SU-DHL-6 (cell line): ENCODE measurements around the gene CTDP1.

Experiments
- H2AFZ ChIP-seq: fragments of 200-600 bp; sonication (generic); 2 replicates; pipeline ENCODE4 v1.6.1; 2014; ENCODE audit warnings: low read depth, mild to moderate bottlenecking, moderate library complexity, mixed read lengths, antibody characterized with exemption, low read length; ENCODE audit not compliant: severe bottlenecking
- H3F3A ChIP-seq: fragments of 200-600 bp; shearing (Covaris generic); 2 replicates; pipeline ENCODE4 v1.6.0; 2016; ENCODE audit warnings: antibody characterized with exemption, mild to moderate bottlenecking; ENCODE audit not compliant: insufficient read depth
- H3K27ac ChIP-seq: fragments of 200-600 bp; sonication (generic); 2 replicates; pipeline ENCODE4 v1.5.1; 2016; ENCODE audit warnings: low read depth, mild to moderate bottlenecking, low read length, moderate library complexity, mixed read lengths
- H3K27me3 ChIP-seq: fragments of 200-600 bp; sonication (generic), shearing (Covaris generic); 2 replicates; pipeline ENCODE4 v1.6.0; 2014; ENCODE audit warnings: mild to moderate bottlenecking, low read length
- H3K36me3 ChIP-seq: fragments of 200-600 bp; sonication (generic); 2 replicates; pipeline ENCODE4 v1.6.1; 2014; ENCODE audit warnings: mild to moderate bottlenecking, low read length, mixed read lengths
- H3K4me2 ChIP-seq: fragments of 300-600, 200-600 bp; shearing (Covaris generic), sonication (generic); 2 replicates; pipeline ENCODE4 v1.6.0; 2014; ENCODE audit warnings: low read length, low read depth, mild to moderate bottlenecking; ENCODE audit not compliant: poor library complexity, severe bottlenecking
- H3K4me3 ChIP-seq: fragments of 200-600 bp; sonication (generic); 2 replicates; pipeline ENCODE4 v1.5.1; 2014; ENCODE audit warnings: antibody characterized with exemption, low read length, mild to moderate bottlenecking, mixed read lengths; ENCODE audit not compliant: insufficient read depth, poor library complexity, severe bottlenecking
- H3K79me2 ChIP-seq: fragments of 200-600 bp; sonication (generic); 2 replicates; pipeline ENCODE4 v1.6.1; 2014; ENCODE audit warnings: mild to moderate bottlenecking, low read length, moderate library complexity; ENCODE audit not compliant: insufficient read depth
- H3K9ac ChIP-seq: fragments of 200-600 bp; sonication (generic); 2 replicates; pipeline ENCODE4 v1.7.0; 2014; ENCODE audit warnings: mild to moderate bottlenecking, low read length
- H3K9me2 ChIP-seq: fragments of 200-600 bp; sonication (generic); replicated peaks from 2 replicates; pipeline ENCODE4 v1.6.1; 2014; ENCODE audit warnings: low read length; ENCODE audit not compliant: insufficient read depth
- H3K9me3 ChIP-seq: fragments of 200-600 bp; sonication (generic); 2 replicates; pipeline ENCODE4 v1.6.1; 2014; ENCODE audit warnings: low read length, mixed read lengths; ENCODE audit not compliant: insufficient read depth
- H4K20me1 ChIP-seq: fragments of 200-600 bp; sonication (generic); 2 replicates; pipeline ENCODE4 v1.6.1; 2014; ENCODE audit warnings: low read depth, mild to moderate bottlenecking, antibody characterized with exemption, low read length, moderate library complexity, mixed read lengths
- CTCF ChIP-seq: fragments of 200-600 bp; sonication (generic); IDR thresholded peaks from one replicate; pipeline ENCODE4 v1.5.1; 2017; ENCODE audit warnings: antibody characterized with exemption, mild to moderate bottlenecking, low read length, moderate library complexity; ENCODE audit not compliant: insufficient read depth, poor library complexity, severe bottlenecking
- EZH2phosphoT487 ChIP-seq: fragments of 200-600 bp; sonication (generic), shearing (Covaris generic); conservative IDR thresholded peaks from 2 replicates; pipeline ENCODE4 v1.6.1; 2018; ENCODE audit warnings: mild to moderate bottlenecking, antibody characterized with exemption, low read length, moderate library complexity, mixed read lengths

The CTDP1 gene

DNA sequence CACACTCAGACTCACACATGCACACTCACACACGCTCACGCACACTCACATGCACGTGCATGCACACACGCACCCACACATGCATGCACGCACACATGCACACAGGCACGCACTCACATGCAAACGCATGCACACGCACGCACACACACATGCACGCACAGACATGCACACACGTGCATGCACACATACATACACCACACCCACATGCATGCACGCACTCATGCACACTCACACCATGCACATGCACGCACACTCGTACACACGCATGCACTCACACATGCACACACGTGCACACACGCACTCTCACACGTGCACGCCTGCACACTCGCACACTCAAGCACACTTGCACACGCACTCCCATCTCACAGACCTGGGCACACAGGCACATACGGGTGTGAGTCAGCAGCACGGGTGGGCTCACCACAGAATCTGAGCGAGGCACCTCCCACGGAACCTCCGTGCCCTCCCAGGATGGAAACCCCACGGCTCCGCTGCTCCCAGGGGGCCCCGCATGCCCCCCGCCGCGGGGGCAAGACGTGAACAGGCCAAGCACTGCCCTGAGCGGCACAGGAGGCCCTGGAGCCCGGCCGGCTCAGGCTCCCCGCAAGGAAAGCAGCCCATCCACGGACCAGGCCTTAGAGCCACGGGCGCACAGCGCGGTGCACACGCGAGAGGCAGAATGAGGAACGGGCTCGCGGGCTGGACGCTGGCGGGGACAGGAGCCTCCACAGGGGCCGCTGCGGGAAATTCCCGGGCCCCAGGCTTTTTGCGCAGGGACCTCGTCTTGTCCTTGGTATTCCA is 109.7 kb downstream of the CTDP1 start:
- Histone ChIP-seq H3F3A (no peaks in the 10 kb centered on the region), H3K79me2 (no peaks in the 10 kb centered on the region), H3K36me3 (no peaks in the 10 kb centered on the region), H3K4me3 (no peak overlapping the region), H3K27me3 (no peaks in the 10 kb centered on the region), H2AFZ (no peak overlapping the region), H3K9me3 (no peaks in the 10 kb centered on the region), H3K9me2 (no peaks in the 10 kb centered on the region), H3K4me2 (no peak overlapping the region), H4K20me1 (no peaks in the 10 kb centered on the region), H3K27ac (no peak overlapping the region), H3K9ac (no peak overlapping the region)
- TF ChIP-seq EZH2phosphoT487, result no peak
- TF ChIP-seq CTCF, result no peak

GRCh38 chr18:79789901-79790890 is 110.6 kb downstream of the CTDP1 start:
- Histone ChIP-seq H3K27ac (no peak overlapping the region), H3K9ac (no peak overlapping the region), H3K36me3 (no peaks in the 10 kb centered on the region), H3K4me3 (no peak overlapping the region), H3K79me2 (no peaks in the 10 kb centered on the region), H3K9me2 (no peaks in the 10 kb centered on the region), H2AFZ (no peak overlapping the region), H3F3A (no peaks in the 10 kb centered on the region), H4K20me1 (no peaks in the 10 kb centered on the region), H3K9me3 (no peaks in the 10 kb centered on the region), H3K4me2 (no peak overlapping the region), H3K27me3 (no peaks in the 10 kb centered on the region)
- TF ChIP-seq EZH2phosphoT487, result no peak
- no peak for TF ChIP-seq CTCF

DNA sequence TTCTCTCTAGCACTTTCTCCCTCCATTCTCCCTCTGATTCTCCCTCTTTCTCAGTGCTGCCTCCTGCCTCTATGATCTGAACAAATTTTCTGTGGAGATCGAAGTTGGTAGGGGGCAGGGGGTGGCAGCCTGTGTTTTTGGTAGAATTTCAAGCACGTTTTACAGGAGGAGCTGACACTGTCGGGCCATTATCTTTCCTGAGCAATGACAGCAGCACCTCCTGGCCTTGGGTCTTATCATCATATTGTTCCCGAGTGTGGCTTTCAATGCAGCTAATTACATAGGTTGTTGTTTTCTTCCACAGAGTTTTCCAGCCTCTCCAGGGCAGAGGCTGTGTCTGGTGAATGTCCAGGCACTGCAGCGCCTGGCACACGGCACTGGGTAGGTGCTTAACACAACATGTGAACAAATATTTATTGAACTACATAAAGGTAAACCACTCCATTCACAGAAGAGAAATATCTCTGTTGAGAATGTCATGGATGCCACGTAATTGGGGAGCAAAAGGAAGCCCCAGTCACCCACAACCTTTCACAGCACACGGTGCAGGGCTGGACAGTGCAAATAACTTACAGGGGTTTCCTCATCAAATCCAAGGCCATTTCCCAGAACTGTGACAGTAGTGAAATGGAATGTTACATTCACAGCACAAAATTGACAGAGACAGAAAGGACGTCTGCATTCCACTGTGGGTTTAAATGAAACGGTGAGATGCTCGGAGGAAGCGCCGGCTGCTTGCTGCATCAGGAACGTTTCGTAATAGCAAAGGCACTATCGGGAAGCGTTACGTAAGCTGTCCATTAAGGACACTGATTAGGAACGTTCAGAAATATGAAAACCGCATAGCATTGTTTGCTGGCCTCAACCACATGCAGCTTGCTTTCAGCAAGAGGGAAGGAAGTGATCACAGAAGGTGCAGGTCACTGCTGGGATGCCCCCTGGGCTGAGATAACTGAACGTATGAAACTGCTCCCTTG is 111.7 kb downstream of the CTDP1 start:
- Histone ChIP-seq H3K9me2 (no peaks in the 10 kb centered on the region), H3K9me3 (no peaks in the 10 kb centered on the region), H3F3A (no peaks in the 10 kb centered on the region), H4K20me1 (no peaks in the 10 kb centered on the region), H3K27me3 (no peaks in the 10 kb centered on the region), H3K36me3 (no peaks in the 10 kb centered on the region), H3K9ac (no peak overlapping the region), H2AFZ (no peak overlapping the region), H3K4me2 (no peak overlapping the region), H3K27ac (no peak overlapping the region), H3K79me2 (no peaks in the 10 kb centered on the region), H3K4me3 (no peak overlapping the region)
- TF ChIP-seq CTCF (no peak), EZH2phosphoT487 (no peak)
